ENCODE data around the gene MRPS31.

DNA sequence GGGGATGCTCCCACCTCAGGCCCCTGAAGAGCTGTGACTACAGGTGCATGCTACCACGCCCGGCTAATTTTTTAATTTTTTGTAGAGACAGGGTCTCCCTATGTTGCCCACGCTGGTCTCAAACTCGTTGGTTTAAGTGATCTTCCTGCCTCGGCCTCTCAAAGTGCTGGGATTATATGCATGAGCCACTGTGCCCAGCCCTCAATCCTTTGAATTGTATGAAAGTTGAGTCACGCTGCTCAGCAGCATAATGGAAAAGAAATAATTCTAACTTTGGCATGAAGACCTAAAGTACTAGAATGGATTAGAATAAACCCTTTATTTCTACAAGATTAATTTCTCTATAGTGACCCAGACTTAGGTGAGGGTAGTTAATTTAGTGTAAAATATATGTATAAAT is 42.4 kb downstream of the MRPS31 start:
- no peak for TF ChIP-seq CTCF (IDR thresholded peaks at IDR 0.05)
- no peak for TF ChIP-seq EZH2 (IDR thresholded peaks at IDR 0.05)
- no peak for TF ChIP-seq EZH2phosphoT487 (IDR thresholded peaks at IDR 0.05)
